Endodermal cell (in vitro differentiated cells): ENCODE measurements around the gene TEC. TPM values are rescaled to one million over a fixed set of nuclear protein-coding genes. Genes with fewer than 3 reads are reported as not detected.
A peak's percentile ranks its signal among the peaks of the same experiment; 100 is the strongest.

Experiments
- DNase-seq: peaks from one replicate; pipeline ENCODE4 v3.0.0-alpha.2; 2017
- H3K27ac ChIP-seq: 2 replicates; pipeline ENCODE4 v1.5.1; 2013; ENCODE audit warnings: mild to moderate bottlenecking, low read depth, low read length, moderate library complexity
- H3K27me3 ChIP-seq: 2 replicates; pipeline ENCODE4 v1.6.1; 2013; ENCODE audit warnings: mild to moderate bottlenecking, low read length, moderate library complexity; ENCODE audit not compliant: insufficient read depth, control insufficient read depth, poor library complexity, severe bottlenecking
- H3K36me3 ChIP-seq: 2 replicates; pipeline ENCODE4 v1.7.0; 2013; ENCODE audit warnings: mild to moderate bottlenecking, low read length, moderate library complexity; ENCODE audit not compliant: control insufficient read depth, insufficient read depth
- H3K4me1 ChIP-seq: one replicate; pipeline ENCODE4 v1.7.0; 2013; ENCODE audit warnings: low read length; ENCODE audit not compliant: control insufficient read depth, insufficient read depth
- H3K4me3 ChIP-seq: 2 replicates; pipeline ENCODE4 v1.5.1; 2013; ENCODE audit warnings: mild to moderate bottlenecking, low read length, moderate library complexity
- H3K9ac ChIP-seq: 2 replicates; pipeline ENCODE4 v1.6.1; 2013; ENCODE audit warnings: mild to moderate bottlenecking, low read length, moderate library complexity; ENCODE audit not compliant: poor library complexity, severe bottlenecking; ENCODE audit errors: extremely low read depth
- H3K9me3 ChIP-seq: 2 replicates; pipeline ENCODE4 v1.6.1; 2013; ENCODE audit warnings: mild to moderate bottlenecking, low read length, moderate library complexity; ENCODE audit not compliant: control insufficient read depth
- H3K27ac Mint-ChIP-seq: 2 replicates; pipeline ENCODE4 v1.8.0; 2020; ENCODE audit warnings: mixed read lengths
- H3K27me3 Mint-ChIP-seq: 2 replicates; pipeline ENCODE4 v1.8.0; 2021; ENCODE audit warnings: mild to moderate bottlenecking, mixed read lengths; ENCODE audit not compliant: insufficient read depth
- H3K36me3 Mint-ChIP-seq: 2 replicates; pipeline ENCODE4 v1.8.0; 2020; ENCODE audit warnings: low read depth, mixed read lengths
- H3K4me1 Mint-ChIP-seq: 2 replicates; pipeline ENCODE4 v1.8.0; 2020; ENCODE audit warnings: mixed read lengths
- H3K4me3 Mint-ChIP-seq: 2 replicates; pipeline ENCODE4 v1.8.0; 2020; ENCODE audit warnings: mild to moderate bottlenecking, moderate library complexity, mixed read lengths
- H3K9me3 Mint-ChIP-seq: 2 replicates; pipeline ENCODE4 v1.8.0; 2020; ENCODE audit warnings: mild to moderate bottlenecking, mixed read lengths
- CTCF ChIP-seq: fragments of 200-600 bp; sonication (generic); conservative IDR thresholded peaks from 2 replicates; pipeline ENCODE4 v1.5.0; 2021; ENCODE audit warnings: antibody characterized with exemption, mild to moderate bottlenecking
- WGBS, 2 experiments: methylation state at CpG; one replicate each; pipeline versions ENCODE4 v1.1.5 to v1.1.7; 2013; ENCODE audit warnings: missing lambda C conversion rate in 2 of 2, mixed read lengths in 1 of 2; ENCODE audit not compliant: insufficient coverage in 1 of 2, insufficient read length in 1 of 2; 5-methylcytosine and 5-hydroxymethylcytosine counted together
- total RNA-seq, 2 donors: library from RNA; stranded (reverse); fragmentation: NEBNext Ultra II Directional in 1 of 2; extraction: Animal tissue kit (Norgen Biotek cat#: 25700) in 1 of 2; gene quantifications; 2 replicates in 1 of 2; 3 replicates in 1 of 2; pipeline ENCODE4 v1.2.1, GENCODE V29; 2021

The TEC gene
- total RNA-seq, 2 donors from 2014 or later, result 3.8 to 5.4 TPM

GRCh38 chr4:48270523-48270897 is 872 bp upstream of the TEC start:
- Mint-ChIP-seq H3K36me3 (peaks cover 6% of the 10 kb centered on the region), H3K27me3 (no peaks in the 10 kb centered on the region), H3K4me3 (peak overlapping the region; percentile 81), H3K4me1 (peaks cover 5% of the 10 kb centered on the region), H3K27ac (no peak overlapping the region), H3K9me3 (peaks cover 10% of the 10 kb centered on the region)
- H3K27ac ChIP-seq, result no peak overlapping the region
- no peaks in the 10 kb centered on the region for H3K4me1 ChIP-seq
- peak overlapping the region; percentile 84 for H3K4me3 ChIP-seq
- H3K36me3 ChIP-seq, result peaks cover 3% of the 10 kb centered on the region
- DNase-seq, result no peak
- no peak overlapping the region for H3K9ac ChIP-seq
- WGBS, 2 experiments, result 88 to 91% methylated on average over 1 to 3 of the region's 3 CpGs
- no peaks in the 10 kb centered on the region for H3K27me3 ChIP-seq
- no peaks in the 10 kb centered on the region for H3K9me3 ChIP-seq
- TF ChIP-seq CTCF, result no peak

GRCh38 chr4:48269861-48270522 is 354 bp upstream of the TEC start:
- peaks cover 10% of the 10 kb centered on the region for H3K9me3 Mint-ChIP-seq
- Histone ChIP-seq H3K27ac (no peak overlapping the region), H3K9ac (peak overlapping the region; percentile 34), H3K4me3 (peak overlapping the region; percentile 84), H3K27me3 (no peaks in the 10 kb centered on the region), H3K4me1 (no peaks in the 10 kb centered on the region), H3K36me3 (peaks cover 3% of the 10 kb centered on the region), H3K9me3 (no peaks in the 10 kb centered on the region)
- peak overlapping the region; percentile 87 for H3K27ac Mint-ChIP-seq
- DNase-seq, result peak; percentile 98
- peaks cover 5% of the 10 kb centered on the region for H3K4me1 Mint-ChIP-seq
- peaks cover 6% of the 10 kb centered on the region for H3K36me3 Mint-ChIP-seq
- no peaks in the 10 kb centered on the region for H3K27me3 Mint-ChIP-seq
- TF ChIP-seq CTCF, result peak; percentile 56
- H3K4me3 Mint-ChIP-seq, result peak overlapping the region; percentile 81
- WGBS, 2 experiments, result 5 to 7% methylated on average over 36 to 40 of the region's 41 CpGs

DNA sequence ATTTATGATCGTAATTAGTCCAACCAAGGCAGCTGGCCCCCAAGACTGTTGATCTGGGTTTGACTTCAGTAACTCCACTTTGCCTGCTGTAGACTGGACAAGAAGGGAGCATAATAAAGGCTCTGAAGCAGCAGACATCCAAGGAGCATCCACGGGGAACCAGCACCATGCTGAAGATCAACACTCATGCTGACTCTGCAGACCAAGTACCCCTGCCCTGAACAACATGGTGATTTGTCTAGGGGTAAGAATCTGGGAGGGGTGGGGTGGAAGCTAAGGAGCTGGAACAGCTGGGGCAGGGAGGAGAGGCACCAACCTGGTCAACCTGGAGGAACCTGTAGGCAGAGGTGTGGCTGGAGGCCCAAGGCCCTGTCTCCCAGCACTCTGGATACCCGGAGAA is 2.1 kb downstream of the TEC start:
- H3K4me3 Mint-ChIP-seq, result no peak overlapping the region
- no peak for TF ChIP-seq CTCF
- Histone ChIP-seq H3K27ac (no peak overlapping the region), H3K4me1 (no peaks in the 10 kb centered on the region), H3K4me3 (peak overlapping the region; percentile 88), H3K27me3 (no peaks in the 10 kb centered on the region), H3K9ac (no peak overlapping the region), H3K36me3 (peaks cover 3% of the 10 kb centered on the region), H3K9me3 (no peaks in the 10 kb centered on the region)
- peaks cover 8% of the 10 kb centered on the region for H3K4me1 Mint-ChIP-seq
- H3K9me3 Mint-ChIP-seq, result peaks cover 10% of the 10 kb centered on the region
- DNase-seq, result no peak
- WGBS, 2 experiments, result 73 to 100% methylated on average over 1 to 3 of the region's 3 CpGs
- H3K36me3 Mint-ChIP-seq, result peaks cover 6% of the 10 kb centered on the region
- H3K27me3 Mint-ChIP-seq, result no peaks in the 10 kb centered on the region
- no peak overlapping the region for H3K27ac Mint-ChIP-seq
